ENCODE results near the gene HES3.

The HES3 gene

GRCh38 chr1:6237093-6237492 lies 6.9 kb upstream of the HES3 start:
- Histone ChIP-seq H3K4me1 (ENCODE audit: insufficient read depth, insufficient read length) (peaks cover 3% of the 10 kb centered on the region), H3K9ac (ENCODE audit: insufficient read length, low read depth) (no peak overlapping the region), H3K4me3 (ENCODE audit: insufficient read length, low read depth) (peak overlapping the region; percentile 15), H3K9me3 (ENCODE audit: insufficient read depth, low read length) (no peaks in the 10 kb centered on the region), H3K36me3 (ENCODE audit: insufficient read depth, insufficient read length, low read length) (peaks cover 10% of the 10 kb centered on the region), H3K27me3 (ENCODE audit: insufficient read depth, insufficient read length) (peaks cover 11% of the 10 kb centered on the region)
- no peak for DNase-seq (ENCODE audit: low read depth, low spot score)
- TF ChIP-seq YY1 (IDR thresholded peaks at IDR 0.05; ENCODE audit: insufficient read depth, insufficient read length) (no peak), ZNF274 (IDR thresholded peaks at IDR 0.05; ENCODE audit: low read depth, low read length) (no peak), SUZ12 (IDR thresholded peaks at IDR 0.05; ENCODE audit: extremely low read depth, insufficient read depth, insufficient read length) (no peak)

GRCh38 chr1:6239213-6239752 lies 4.7 kb upstream of the HES3 start:
- Histone ChIP-seq H3K9ac (ENCODE audit: insufficient read length, low read depth) (peak overlapping the region; percentile 56), H3K4me3 (ENCODE audit: insufficient read length, low read depth) (no peak overlapping the region), H3K27me3 (ENCODE audit: insufficient read depth, insufficient read length) (peaks cover 28% of the 10 kb centered on the region), H3K4me1 (ENCODE audit: insufficient read depth, insufficient read length) (peaks cover 3% of the 10 kb centered on the region), H3K36me3 (ENCODE audit: insufficient read depth, insufficient read length, low read length) (no peaks in the 10 kb centered on the region), H3K9me3 (ENCODE audit: insufficient read depth, low read length) (no peaks in the 10 kb centered on the region)
- TF ChIP-seq SUZ12 (IDR thresholded peaks at IDR 0.05; ENCODE audit: extremely low read depth, insufficient read depth, insufficient read length) (no peak), YY1 (IDR thresholded peaks at IDR 0.05; ENCODE audit: insufficient read depth, insufficient read length) (no peak), ZNF274 (IDR thresholded peaks at IDR 0.05; ENCODE audit: low read depth, low read length) (no peak)
- DNase-seq (ENCODE audit: low read depth, low spot score) = no peak

GRCh38 chr1:6239950-6240768 lies 3.8 kb upstream of the HES3 start:
- Histone ChIP-seq H3K27me3 (ENCODE audit: insufficient read depth, insufficient read length) (peaks cover 32% of the 10 kb centered on the region), H3K4me3 (ENCODE audit: insufficient read length, low read depth) (no peak overlapping the region), H3K9me3 (ENCODE audit: insufficient read depth, low read length) (no peaks in the 10 kb centered on the region), H3K9ac (ENCODE audit: insufficient read length, low read depth) (peak overlapping the region; percentile 21), H3K4me1 (ENCODE audit: insufficient read depth, insufficient read length) (no peaks in the 10 kb centered on the region), H3K36me3 (ENCODE audit: insufficient read depth, insufficient read length, low read length) (no peaks in the 10 kb centered on the region)
- no peak for DNase-seq (ENCODE audit: low read depth, low spot score)
- TF ChIP-seq SUZ12 (IDR thresholded peaks at IDR 0.05; ENCODE audit: extremely low read depth, insufficient read depth, insufficient read length) (no peak), YY1 (IDR thresholded peaks at IDR 0.05; ENCODE audit: insufficient read depth, insufficient read length) (no peak), ZNF274 (IDR thresholded peaks at IDR 0.05; ENCODE audit: low read depth, low read length) (no peak)

GRCh38 chr1:6241107-6241886 lies 2.7 kb upstream of the HES3 start:
- Histone ChIP-seq H3K9me3 (ENCODE audit: insufficient read depth, low read length) (no peaks in the 10 kb centered on the region), H3K4me3 (ENCODE audit: insufficient read length, low read depth) (no peak overlapping the region), H3K27me3 (ENCODE audit: insufficient read depth, insufficient read length) (peaks cover 34% of the 10 kb centered on the region), H3K9ac (ENCODE audit: insufficient read length, low read depth) (peak overlapping the region; percentile 56), H3K4me1 (ENCODE audit: insufficient read depth, insufficient read length) (no peaks in the 10 kb centered on the region), H3K36me3 (ENCODE audit: insufficient read depth, insufficient read length, low read length) (no peaks in the 10 kb centered on the region)
- TF ChIP-seq YY1 (IDR thresholded peaks at IDR 0.05; ENCODE audit: insufficient read depth, insufficient read length) (no peak), ZNF274 (IDR thresholded peaks at IDR 0.05; ENCODE audit: low read depth, low read length) (no peak), SUZ12 (IDR thresholded peaks at IDR 0.05; ENCODE audit: extremely low read depth, insufficient read depth, insufficient read length) (no peak)
- no peak for DNase-seq (ENCODE audit: low read depth, low spot score)

GRCh38 chr1:6241887-6242740 lies 1.9 kb upstream of the HES3 start:
- Histone ChIP-seq H3K4me3 (ENCODE audit: insufficient read length, low read depth) (no peak overlapping the region), H3K27me3 (ENCODE audit: insufficient read depth, insufficient read length) (peaks cover 41% of the 10 kb centered on the region), H3K9me3 (ENCODE audit: insufficient read depth, low read length) (no peaks in the 10 kb centered on the region), H3K4me1 (ENCODE audit: insufficient read depth, insufficient read length) (no peaks in the 10 kb centered on the region), H3K36me3 (ENCODE audit: insufficient read depth, insufficient read length, low read length) (no peaks in the 10 kb centered on the region), H3K9ac (ENCODE audit: insufficient read length, low read depth) (peak overlapping the region; percentile 56)
- DNase-seq (ENCODE audit: low read depth, low spot score) = no peak
- no peak for TF ChIP-seq YY1 (IDR thresholded peaks at IDR 0.05; ENCODE audit: insufficient read depth, insufficient read length)
- TF ChIP-seq SUZ12 (IDR thresholded peaks at IDR 0.05; ENCODE audit: extremely low read depth, insufficient read depth, insufficient read length) = no peak
- TF ChIP-seq ZNF274 (IDR thresholded peaks at IDR 0.05; ENCODE audit: low read depth, low read length) = no peak

GRCh38 chr1:6243053-6243834 lies 735 bp upstream of the HES3 start:
- Histone ChIP-seq H3K9me3 (ENCODE audit: insufficient read depth, low read length) (no peaks in the 10 kb centered on the region), H3K27me3 (ENCODE audit: insufficient read depth, insufficient read length) (peaks cover 53% of the 10 kb centered on the region), H3K4me1 (ENCODE audit: insufficient read depth, insufficient read length) (no peaks in the 10 kb centered on the region), H3K4me3 (ENCODE audit: insufficient read length, low read depth) (no peak overlapping the region), H3K9ac (ENCODE audit: insufficient read length, low read depth) (no peak overlapping the region), H3K36me3 (ENCODE audit: insufficient read depth, insufficient read length, low read length) (no peaks in the 10 kb centered on the region)
- TF ChIP-seq YY1 (IDR thresholded peaks at IDR 0.05; ENCODE audit: insufficient read depth, insufficient read length) (no peak), SUZ12 (IDR thresholded peaks at IDR 0.05; ENCODE audit: extremely low read depth, insufficient read depth, insufficient read length) (no peak), ZNF274 (IDR thresholded peaks at IDR 0.05; ENCODE audit: low read depth, low read length) (no peak)
- no peak for DNase-seq (ENCODE audit: low read depth, low spot score)
